ENCODE measurements around the gene TRMT1.

GRCh38 chr19:13077240-13077639 is 39.3 kb downstream of the TRMT1 start:
- TF ChIP-seq POLR2A (IDR thresholded peaks at IDR 0.05) (no peak), EP300 (IDR thresholded peaks at IDR 0.05) (no peak), CTCF (IDR thresholded peaks at IDR 0.05) (no peak)

Data from gastroesophageal sphincter (tissue), 3 donors.